Measurements from ENCODE around the gene MR1.

MR1 gene

GRCh38 chr1:181033799-181034451, at the start of gene MR1:
Gene MR1, plus strand, starts transcription at chr1:181033983. Its CDS starts 25 bp downstream, at chr1:181034008.
- DNase-seq = peak; percentile 92

GRCh38 chr1:180988253-180988752, 45.5 kb upstream of the MR1 start:
- no peak for DNase-seq

- no peak for DNase-seq
Observed at GRCh38 chr1:180994262-180994661, 39.5 kb upstream of the MR1 start.

DNA sequence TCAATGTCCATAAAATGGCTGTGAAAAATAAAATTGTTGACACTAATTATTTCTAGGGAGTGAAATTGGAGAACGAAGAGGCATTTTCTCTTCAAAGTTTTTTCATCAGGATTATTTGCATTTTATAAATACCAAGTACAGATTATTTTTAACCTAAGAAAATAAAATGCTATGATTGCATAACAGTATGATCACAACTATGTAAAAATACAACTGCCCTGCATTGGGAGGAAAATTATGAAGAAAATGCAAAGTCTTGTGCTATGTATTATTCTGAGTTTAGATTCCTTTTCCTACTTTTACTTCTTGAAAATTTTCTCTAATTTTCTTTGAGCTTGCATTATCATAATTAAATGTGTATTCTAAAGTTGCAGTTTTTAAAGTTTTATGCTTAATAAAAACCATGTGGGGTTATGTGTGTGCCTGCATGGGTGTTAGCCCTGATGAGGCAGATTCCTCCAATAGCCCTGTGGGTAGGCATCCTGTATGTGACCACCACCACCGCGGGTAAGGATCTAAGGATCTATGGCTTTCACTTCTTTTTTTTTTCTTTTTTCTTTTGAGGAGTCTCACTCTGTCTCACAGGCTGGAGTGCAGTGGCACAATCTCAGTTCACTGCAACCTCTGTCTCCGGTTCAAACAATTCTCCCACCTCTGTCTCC, 35.8 kb upstream of the MR1 start:
- DNase-seq = no peak

- no peak for DNase-seq
Observed at GRCh38 chr1:181001091-181001780, 32.5 kb upstream of the MR1 start.

DNA sequence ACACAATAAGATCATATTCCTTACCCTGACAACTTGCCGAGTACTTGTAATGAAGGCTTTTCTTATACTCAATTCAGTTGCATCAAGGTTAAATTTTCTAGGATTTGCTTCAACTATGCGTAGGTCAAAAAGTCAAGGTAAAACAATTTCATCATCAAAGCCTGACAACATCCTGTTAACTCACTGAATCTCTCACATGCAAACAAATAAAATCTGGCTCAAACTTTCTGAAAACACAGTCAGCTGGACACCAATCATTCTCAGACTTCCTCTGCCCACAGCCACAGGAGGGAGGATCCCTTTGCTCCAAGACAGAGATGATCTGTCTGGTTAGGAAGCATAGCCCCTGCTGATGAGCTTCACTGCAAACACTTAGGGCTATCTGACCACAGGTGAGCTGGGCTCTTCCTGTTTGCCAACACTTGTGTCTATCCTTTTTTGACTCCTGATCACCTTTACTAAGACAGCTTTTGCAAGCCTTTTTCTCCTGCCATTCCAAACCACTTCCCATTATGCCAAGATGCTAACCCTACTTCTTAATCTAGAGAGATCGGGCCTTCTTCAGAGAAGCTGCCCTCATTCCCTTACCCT, 31.1 kb upstream of the MR1 start:
- DNase-seq = no peak

DNA sequence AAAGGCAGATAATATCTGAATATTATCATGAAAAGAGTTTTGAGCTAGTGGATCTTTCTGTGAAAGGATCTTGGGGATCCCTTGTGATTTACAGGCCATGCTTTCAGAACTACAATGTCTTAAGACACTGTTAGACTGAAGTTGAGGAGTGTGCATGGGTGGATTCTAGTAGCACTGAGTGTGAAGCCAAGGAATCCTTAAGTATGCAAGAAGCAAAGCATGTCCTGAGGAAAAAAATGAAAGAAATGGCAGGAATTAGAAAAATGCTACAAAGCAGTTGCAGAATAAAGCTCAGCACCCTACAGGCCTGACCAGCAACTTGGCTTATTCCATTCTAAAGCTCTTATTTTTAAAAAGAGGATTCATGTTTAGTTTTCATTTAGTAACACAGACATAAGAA, 23.0 kb upstream of the MR1 start:
- no peak for DNase-seq

DNA sequence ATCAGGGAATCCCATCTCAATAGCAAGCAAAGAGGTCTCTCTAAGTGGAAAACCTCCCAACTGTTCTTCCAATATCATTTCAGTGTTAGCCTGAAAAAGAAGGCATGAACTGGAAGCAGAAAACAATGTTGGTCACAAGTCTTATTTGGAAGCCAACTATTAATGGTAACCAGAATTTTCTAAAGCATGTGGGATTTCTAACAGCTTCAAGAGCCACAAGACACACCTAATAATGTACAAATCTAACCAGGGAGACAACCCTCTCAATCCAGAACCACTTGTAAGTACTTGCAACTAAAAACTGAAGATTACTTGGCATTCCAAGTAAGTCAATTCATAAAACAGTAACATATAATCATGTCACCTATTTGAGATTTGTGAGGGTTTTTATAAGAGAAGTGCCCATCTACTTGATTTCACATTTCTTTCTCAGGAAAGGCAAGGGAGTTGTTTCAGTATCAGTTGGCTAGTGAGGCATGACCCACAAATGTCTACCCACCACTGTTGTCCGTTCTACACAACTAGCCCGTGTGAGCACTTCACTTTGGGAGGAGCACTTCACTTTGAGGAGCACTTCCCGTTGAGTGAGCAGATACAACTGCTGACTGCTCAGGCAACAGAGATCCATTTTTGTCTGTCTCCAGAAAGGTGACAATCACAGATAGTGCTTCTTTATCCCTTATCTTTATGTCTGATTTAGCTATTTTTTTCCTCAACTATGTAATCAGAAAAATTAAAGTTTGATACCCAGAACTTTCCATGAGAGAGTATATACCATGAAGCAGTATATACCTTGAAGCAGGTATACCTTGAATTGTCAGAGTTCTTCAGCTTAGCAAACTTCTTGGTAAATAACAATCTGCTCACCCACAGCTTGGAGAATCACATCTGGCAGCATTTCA, 22.2 kb upstream of the MR1 start:
- DNase-seq = no peak

- no peak for DNase-seq
Observed at GRCh38 chr1:181012203-181012745, 21.5 kb upstream of the MR1 start.

GRCh38 chr1:181013144-181013543, 20.6 kb upstream of the MR1 start:
- no peak for DNase-seq

- no peak for DNase-seq
Observed at GRCh38 chr1:181014477-181015250, 19.1 kb upstream of the MR1 start.

DNA sequence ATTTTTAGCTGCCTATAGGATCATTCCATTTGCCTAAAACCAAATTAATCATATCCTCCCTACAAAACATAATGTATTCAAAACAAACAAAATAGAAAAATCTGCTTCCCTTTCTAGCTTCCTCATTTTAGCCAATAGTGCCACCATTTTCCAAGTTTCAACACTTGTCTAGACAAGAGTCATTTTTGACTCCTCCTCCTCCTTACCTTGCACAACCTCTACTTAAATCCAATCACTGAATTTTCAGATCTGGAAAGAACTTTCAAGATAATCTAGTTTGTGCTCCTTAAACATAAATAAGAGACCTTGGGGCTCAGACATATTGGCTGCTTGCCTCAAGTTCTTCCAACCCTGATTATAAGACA, 18.6 kb upstream of the MR1 start:
- DNase-seq = no peak

DNA sequence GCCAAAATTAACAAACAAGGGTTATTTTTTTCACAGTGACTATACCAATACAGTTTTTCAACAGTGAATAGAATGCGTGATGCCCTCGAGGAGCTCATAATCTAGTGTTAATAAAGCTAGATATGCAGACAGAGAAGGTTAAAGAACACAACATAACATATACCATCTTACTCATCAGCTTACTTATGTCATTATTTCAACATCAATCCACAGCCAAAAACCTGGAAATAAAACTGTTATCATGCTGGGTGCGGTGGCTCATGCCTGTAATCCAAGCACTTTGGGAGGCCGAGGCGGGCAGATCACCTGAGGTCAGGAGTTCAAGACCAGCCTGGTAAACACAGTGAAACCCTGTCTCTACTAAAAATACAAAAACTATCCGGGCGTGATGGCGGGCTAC, 17.2 kb upstream of the MR1 start:
- no peak for DNase-seq

GRCh38 chr1:181018901-181019681, 14.7 kb upstream of the MR1 start:
- DNase-seq = no peak

- no peak for DNase-seq
Observed at GRCh38 chr1:181021159-181021558, 12.6 kb upstream of the MR1 start.

DNA sequence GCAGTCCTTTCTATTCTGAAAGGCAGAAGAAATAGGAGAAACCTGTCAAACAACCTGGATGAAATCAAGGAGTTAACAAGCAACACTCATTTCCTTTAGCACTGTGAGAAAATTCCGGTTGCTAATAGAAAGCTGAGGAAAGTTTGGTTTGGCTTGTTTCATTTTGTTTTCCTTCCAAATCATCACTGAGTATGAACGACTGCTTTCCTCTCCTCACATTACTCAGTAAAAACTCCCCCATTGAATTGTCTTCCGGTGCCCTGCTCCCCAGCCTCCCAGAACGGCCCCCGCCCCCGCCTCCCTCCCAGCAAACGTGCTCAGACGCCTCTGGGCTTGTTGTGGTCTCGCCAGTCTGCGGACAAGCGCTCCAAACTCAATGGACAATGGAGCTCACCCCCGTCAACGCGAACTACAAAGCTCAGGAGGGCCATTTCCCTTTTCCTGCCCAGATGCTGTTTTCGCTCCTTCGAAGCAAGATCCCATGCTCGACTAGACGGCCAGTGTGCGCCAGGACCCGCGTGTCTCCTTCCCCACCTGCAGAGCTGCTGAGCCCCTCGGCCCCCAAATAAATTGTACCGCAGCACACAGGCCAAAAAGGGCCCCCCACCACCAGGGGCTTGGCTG, 11.9 kb upstream of the MR1 start:
- peak; percentile 77 for DNase-seq

DNA sequence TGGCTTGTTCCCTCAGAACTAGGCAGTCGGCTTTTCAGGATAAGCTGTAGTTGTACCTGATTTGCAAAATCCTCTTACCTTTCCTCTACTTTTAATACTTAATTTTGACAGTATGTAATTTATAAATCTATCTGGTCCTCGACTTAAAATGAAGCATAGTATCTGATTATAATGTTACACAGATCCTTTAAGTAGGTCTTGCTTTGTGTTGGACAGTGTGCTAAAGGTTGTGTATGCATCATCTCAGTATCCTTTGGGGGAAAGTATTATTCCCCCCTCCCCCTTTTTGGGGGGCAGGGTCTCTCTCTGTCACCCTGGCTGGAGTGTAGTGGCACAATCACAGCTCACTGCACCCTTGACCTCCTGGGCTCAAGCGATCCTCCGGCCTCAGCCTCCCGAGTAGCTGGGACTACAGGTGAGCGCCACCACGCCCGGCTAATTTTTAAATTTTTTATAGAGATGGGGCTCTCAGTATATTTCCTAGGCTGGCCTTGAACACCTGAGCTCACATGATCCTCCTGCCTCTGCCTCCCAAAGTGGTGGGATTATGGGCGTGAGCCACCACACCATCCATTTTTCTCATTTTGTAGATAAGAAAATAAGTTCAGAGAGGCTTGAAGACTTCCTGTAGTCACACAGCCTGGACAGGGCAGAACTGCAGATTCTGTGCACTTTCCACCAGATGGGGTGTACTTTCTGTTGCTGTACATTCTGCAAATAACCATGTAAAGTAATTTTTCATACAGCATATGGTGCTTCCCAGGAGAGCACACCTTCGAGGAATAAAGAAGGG, 10.3 kb upstream of the MR1 start:
- no peak for DNase-seq

DNA sequence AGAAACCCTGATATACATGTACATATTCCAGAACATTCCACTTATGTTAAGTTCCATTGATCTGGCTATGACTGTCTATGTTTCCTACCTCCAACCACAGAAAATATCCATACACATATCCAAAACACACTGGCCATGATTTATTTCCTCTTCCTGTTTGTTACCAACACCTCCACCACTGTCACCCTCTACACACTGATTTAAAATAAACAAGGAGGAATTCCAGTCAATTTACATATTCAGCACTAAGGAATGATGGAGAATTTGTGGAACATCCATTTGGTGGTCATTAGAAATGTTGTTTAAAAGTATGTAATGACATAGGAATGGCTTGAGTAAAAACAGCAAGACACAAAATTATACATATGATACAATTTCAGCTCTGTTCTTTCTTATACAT, 5.6 kb upstream of the MR1 start:
- DNase-seq = no peak

DNA sequence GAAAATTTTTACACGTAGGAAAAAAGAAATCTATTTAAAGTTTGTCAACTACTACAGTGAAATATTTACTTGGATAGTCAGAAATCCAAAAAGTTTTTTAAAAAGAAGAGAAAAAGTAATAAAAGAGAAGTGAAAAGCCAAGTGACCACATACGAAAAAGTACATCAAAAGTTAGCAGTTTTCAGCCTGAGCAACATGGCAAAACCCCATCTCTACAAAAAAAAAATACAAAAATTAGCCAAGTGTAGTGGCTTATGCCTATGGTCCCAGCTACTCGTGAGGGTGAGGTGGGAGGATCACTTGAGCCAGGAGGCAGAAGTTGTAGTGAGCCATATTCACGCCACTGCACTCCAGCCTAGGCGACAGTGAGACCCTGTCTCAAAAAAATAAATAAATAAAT, 5.2 kb upstream of the MR1 start:
- DNase-seq = no peak

Measured in NCI-H526 treated with DMSO at 0.1 percent for 48 hours (cell line).